IPS-18a (cell line): Measurements from ENCODE around the gene SLC2A10.
A peak's percentile ranks its signal among the peaks of the same experiment; 100 is the strongest.

Experiments
- H3K27ac ChIP-seq: one replicate; pipeline ENCODE4 v1.5.1; 2013; ENCODE audit warnings: low read length
- H3K27me3 ChIP-seq: one replicate; pipeline ENCODE4 v1.6.1; 2013; ENCODE audit warnings: mild to moderate bottlenecking, low read length; ENCODE audit not compliant: control insufficient read depth, insufficient read depth
- H3K36me3 ChIP-seq: one replicate; pipeline ENCODE4 v1.6.1; 2013; ENCODE audit warnings: low read depth, low read length; ENCODE audit not compliant: control insufficient read depth
- H3K4me1 ChIP-seq: one replicate; pipeline ENCODE4 v1.6.1; 2013; ENCODE audit warnings: low read depth, low read length; ENCODE audit not compliant: control insufficient read depth
- H3K4me3 ChIP-seq: one replicate; pipeline ENCODE4 v1.5.1; 2013; ENCODE audit warnings: low read length
- H3K9ac ChIP-seq: one replicate; pipeline ENCODE4 v1.6.1; 2013; ENCODE audit warnings: mild to moderate bottlenecking, low read length, moderate library complexity
- H3K9me3 ChIP-seq: one replicate; pipeline ENCODE4 v1.6.1; 2013; ENCODE audit warnings: low read depth, low read length; ENCODE audit not compliant: control insufficient read depth

SLC2A10 gene

DNA sequence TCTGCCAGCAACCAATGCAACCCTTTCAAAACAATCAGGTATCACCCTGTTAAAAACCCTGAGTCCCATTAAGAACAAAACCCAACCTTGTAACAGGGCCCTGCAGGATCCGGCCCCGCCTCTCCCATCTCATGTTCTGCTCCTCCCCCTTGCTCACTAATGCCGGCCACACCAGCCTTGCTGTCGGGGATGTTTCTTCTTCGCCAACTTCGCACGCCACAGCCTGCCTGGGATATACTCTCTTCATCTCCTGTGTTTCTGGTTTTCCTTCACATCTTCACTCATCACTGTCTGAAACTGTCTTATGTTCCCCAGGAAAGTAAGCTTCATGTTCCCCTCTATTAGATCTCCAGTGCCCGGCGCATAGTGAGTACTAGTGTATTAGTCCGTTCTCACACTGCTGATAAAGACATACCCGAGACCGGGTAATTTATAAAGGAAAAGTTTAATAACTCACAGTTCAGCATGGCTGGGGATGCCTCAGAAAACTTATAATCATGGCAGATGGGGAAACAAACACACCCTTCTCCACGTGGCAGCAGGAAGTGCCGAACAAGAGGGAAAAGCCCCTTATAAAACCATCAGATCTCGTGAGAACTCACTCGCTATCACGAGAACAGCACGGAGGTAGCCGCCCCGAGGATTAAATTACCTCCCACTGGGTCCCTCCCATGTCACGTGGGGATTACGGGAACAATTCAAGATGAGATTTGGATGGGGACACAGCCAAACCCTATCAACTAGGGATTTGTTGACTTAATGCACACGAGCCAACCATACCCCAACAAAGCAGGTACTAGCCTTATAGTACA lies 25.3 kb upstream of the SLC2A10 start:
- H3K27ac ChIP-seq, result peak overlapping the region; percentile 62
- H3K4me1 ChIP-seq, result peaks cover 27% of the 10 kb centered on the region
- H3K9ac ChIP-seq, result peak overlapping the region; percentile 78
- peaks cover 22% of the 10 kb centered on the region for H3K36me3 ChIP-seq
- no peaks in the 10 kb centered on the region for H3K27me3 ChIP-seq
- no peaks in the 10 kb centered on the region for H3K9me3 ChIP-seq
- H3K4me3 ChIP-seq, result peak overlapping the region; percentile 71

DNA sequence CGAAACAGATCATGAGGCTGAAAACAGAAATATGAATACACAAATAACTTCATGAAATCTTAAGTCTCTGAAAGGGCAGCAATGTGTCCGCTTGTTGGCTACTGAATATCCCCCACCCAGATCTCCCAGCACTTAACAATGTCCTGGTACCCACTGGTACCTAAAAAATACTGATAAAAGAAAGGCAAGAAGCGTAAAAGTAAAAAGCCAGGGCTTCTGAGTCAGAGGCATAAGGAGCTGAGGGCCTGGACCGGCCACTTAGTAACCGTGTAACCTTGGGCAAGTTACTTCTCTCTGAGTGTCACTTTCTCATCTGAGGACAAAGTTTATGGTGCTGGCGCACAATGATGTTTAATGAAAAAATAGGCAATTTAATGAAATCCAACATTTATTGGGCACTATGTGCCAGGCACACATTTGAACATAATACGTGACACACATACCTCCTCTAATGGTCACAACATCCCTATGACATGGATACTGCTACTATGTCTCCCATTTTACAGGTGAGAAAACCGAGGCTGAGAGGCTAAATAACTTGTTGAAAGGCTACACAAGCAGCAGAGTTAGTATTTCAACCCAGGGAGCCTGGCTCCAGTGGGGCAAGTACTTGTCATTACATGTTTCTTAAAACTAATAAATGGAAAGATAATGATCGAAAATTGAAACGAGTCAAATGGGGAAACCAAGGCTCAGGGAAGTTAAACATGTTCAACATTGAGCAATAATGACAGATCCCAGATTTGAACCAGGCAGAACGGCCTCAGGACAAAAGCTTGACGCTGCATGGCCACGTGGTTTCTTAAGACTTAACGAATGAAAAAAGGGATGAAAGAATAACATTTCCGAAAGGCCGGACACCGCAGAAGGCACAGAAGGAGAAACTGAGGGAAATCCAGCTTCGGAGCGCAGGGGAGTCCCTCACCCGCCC lies 21.0 kb upstream of the SLC2A10 start:
- peaks cover 11% of the 10 kb centered on the region for H3K4me1 ChIP-seq
- H3K27me3 ChIP-seq, result no peaks in the 10 kb centered on the region
- H3K4me3 ChIP-seq, result peak overlapping the region; percentile 86
- peak overlapping the region; percentile 91 for H3K9ac ChIP-seq
- H3K36me3 ChIP-seq, result peaks cover 13% of the 10 kb centered on the region
- peak overlapping the region; percentile 26 for H3K27ac ChIP-seq
- H3K9me3 ChIP-seq, result no peaks in the 10 kb centered on the region

DNA sequence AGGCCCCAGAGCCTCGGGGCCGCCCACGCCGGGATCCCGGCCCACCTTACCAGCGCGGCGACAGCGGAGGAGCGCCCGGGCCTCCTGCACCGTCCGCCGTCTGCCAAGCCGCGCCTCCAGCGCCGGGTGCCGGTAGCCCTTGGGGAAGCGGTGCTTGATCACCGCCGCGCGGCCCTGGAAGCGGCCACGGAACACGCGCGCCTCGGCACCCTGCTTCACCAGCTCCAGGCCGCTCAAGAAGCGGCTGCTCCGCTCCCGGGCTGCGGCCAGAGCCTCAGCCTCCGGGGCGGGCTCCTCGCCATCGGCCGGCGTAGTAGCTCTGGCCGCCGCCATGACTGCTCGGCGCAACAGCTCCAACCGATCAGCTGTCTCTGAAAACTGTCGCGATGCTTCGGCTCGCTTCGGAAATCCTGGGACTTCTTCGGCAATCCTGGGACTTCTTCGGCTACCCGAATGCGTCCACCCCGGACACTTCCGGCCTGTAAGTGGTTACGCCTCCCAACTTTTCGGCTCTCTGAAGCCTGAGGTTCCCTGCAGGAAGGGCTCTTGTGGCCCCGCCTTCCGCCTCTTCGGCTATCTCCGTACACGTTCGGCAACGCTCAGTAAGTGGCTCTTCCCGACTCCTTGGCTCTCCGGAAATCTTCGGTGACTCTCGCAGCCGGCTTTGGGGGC lies 20.2 kb upstream of the SLC2A10 start, which contains the start of gene TP53RK:
Gene TP53RK (minus strand): TSS at position 363 of the 672 bp plus-strand sequence. CDS start 30 bp downstream, at position 333.
- H3K36me3 ChIP-seq, result peaks cover 13% of the 10 kb centered on the region
- no peaks in the 10 kb centered on the region for H3K9me3 ChIP-seq
- peak within 1 kb of the TSS; percentile 91 for H3K9ac ChIP-seq
- H3K4me3 ChIP-seq, result peak within 1 kb of the TSS; percentile 86
- H3K4me1 ChIP-seq, result peaks cover 8% of the 10 kb centered on the region
- H3K27me3 ChIP-seq, result no peaks in the 10 kb centered on the region
- H3K27ac ChIP-seq, result peak within 1 kb of the TSS; percentile 26

DNA sequence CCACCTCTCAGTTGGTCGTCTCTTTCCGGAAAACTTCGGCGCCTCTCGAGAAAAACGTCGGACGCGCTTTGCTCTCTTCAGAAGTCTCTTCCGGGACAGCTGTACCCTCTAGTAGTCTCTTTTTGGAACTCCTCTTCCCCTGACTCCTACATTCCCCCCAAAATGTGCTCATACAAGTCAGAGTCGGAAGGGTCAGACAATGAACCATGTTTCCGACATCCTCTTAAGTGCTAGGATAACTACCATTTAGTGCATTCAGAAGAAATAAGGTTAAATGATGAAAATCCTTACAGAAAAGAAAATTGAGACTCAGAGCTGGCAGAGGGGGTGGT lies 19.7 kb upstream of the SLC2A10 start:
- no peaks in the 10 kb centered on the region for H3K9me3 ChIP-seq
- H3K36me3 ChIP-seq, result peaks cover 13% of the 10 kb centered on the region
- peak overlapping the region; percentile 55 for H3K9ac ChIP-seq
- no peaks in the 10 kb centered on the region for H3K27me3 ChIP-seq
- H3K4me3 ChIP-seq, result peak overlapping the region; percentile 61
- peaks cover 8% of the 10 kb centered on the region for H3K4me1 ChIP-seq
- no peak overlapping the region for H3K27ac ChIP-seq

DNA sequence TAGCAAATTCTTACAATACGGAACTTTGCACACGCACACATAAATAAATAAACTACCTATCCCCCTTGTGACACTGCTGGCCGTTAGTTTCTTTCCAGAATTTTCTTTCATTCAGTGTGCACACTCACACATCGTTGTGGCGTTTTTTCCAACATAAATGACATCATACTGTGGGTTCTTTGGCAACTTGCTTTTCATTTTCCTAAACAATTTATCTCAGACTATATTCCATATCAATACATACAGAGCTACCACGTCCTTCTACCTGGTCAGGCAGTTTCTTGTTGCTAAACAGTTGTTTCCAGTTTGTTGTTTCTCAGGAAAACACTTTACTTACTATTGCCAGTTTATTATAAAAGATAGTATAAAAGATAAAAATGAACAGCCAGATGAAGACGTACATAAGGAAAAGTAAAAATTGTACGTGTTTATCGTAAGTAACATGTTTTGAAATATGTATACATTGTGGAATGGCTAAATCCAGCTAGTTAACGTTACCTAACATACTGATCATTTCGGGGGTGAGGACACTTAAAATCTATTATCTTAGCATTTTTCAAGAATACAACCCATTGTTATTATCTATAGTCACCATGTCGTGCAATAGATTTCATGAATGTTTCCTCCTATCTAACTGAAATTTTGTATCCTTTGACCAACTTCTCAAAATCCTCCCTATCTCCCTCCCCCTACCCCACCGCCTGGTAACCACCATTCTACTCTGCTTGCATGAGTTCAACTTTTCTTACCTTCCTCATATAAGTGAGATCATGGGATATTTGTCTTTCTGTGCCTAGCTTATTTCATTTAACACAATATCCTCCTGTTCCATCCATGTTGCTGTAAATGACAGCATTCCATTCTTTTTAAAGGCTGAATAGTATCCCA lies 19.0 kb upstream of the SLC2A10 start:
- Histone ChIP-seq H3K9me3 (no peaks in the 10 kb centered on the region), H3K27ac (no peak overlapping the region), H3K4me3 (peak overlapping the region; percentile 61), H3K9ac (peak overlapping the region; percentile 55), H3K36me3 (peaks cover 13% of the 10 kb centered on the region), H3K4me1 (peaks cover 8% of the 10 kb centered on the region), H3K27me3 (no peaks in the 10 kb centered on the region)

DNA sequence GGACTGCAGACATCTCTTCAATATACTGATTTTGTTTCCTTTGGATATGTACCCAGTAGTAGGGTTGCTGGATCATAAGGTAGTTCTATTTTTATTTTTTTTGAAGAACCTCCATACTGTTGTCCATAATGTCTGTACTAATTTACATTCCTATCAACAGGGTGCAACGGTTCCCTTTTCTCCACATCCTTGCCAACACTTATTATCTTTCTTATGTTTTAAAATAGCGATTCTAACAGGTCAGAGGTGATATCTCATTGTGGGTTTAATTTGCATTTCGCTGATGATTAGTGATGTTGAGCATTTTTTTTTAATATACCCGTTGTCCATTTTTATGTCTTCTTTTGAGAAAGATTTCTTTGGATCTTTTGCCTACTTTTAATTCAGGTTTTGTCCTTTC lies 18.3 kb upstream of the SLC2A10 start:
- H3K36me3 ChIP-seq, result peaks cover 8% of the 10 kb centered on the region
- H3K4me1 ChIP-seq, result peaks cover 8% of the 10 kb centered on the region
- no peak overlapping the region for H3K4me3 ChIP-seq
- H3K27ac ChIP-seq, result no peak overlapping the region
- H3K9me3 ChIP-seq, result no peaks in the 10 kb centered on the region
- no peaks in the 10 kb centered on the region for H3K27me3 ChIP-seq
- H3K9ac ChIP-seq, result no peak overlapping the region

DNA sequence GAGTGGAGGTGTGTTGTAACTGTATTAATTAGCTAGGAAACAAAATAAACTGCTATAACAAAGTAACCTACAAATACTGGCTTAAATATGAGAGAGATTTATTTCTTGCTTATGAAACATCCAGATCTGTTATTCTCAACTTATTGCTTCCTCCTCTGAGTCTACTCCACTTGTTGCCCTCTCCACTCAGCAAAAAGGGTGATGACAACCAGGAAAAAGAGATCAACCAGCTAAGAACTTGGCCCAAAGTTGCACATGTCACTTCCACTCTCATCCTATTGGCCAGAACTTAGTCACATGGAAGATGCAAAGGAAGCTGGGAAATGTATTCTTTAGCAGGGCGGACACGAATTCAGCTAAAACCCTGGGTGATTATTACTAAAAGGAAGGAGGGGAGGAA lies 15.0 kb upstream of the SLC2A10 start:
- no peaks in the 10 kb centered on the region for H3K9me3 ChIP-seq
- H3K27me3 ChIP-seq, result no peaks in the 10 kb centered on the region
- no peak overlapping the region for H3K4me3 ChIP-seq
- no peak overlapping the region for H3K27ac ChIP-seq
- no peak overlapping the region for H3K9ac ChIP-seq
- peaks cover 3% of the 10 kb centered on the region for H3K4me1 ChIP-seq
- no peaks in the 10 kb centered on the region for H3K36me3 ChIP-seq

DNA sequence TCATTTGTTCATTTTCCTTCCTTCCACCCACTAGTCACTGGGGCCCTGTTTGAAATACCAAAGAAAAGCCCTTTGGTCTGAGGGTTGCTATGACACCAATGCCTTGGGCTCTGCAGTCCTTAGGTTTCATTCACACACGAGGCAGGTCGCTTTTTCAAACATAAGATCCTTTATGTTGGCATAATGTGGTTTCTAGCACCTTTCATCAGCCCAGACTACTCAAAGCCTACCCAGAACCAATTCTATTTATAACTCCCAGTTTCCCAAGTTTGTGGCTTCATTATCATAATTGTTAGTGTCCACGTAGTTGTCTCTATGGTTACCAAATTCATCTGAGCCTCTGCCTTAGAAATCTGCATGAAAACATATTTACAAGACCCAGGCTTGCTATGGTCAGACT lies 13.6 kb upstream of the SLC2A10 start:
- Histone ChIP-seq H3K9ac (no peak overlapping the region), H3K27me3 (no peaks in the 10 kb centered on the region), H3K4me3 (no peak overlapping the region), H3K9me3 (no peaks in the 10 kb centered on the region), H3K27ac (no peak overlapping the region), H3K36me3 (no peaks in the 10 kb centered on the region), H3K4me1 (no peaks in the 10 kb centered on the region)

DNA sequence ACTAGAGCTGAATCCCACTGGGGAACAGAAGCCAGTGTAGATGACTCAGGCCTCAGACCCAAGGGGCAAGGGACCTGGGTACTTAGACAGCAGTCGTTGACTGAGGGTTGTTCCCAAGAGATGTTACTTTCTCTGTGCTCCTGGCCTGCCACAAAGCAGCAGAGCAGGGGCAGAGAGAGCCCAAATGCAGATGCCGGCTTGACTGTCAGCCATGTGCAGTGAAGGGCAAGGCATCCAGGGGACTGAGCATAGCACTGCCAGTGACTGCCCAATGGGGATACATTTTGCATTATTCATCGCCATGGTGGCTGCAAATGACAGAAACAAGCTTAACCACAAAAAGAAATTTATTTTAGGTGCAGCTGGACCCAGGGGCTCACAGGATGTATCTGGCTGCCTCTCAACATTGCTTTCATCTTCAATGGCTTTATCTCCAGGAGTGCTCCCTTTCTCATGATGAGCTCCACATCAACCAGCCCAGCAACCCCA lies 12.6 kb upstream of the SLC2A10 start:
- Histone ChIP-seq H3K36me3 (no peaks in the 10 kb centered on the region), H3K4me3 (no peak overlapping the region), H3K9me3 (no peaks in the 10 kb centered on the region), H3K4me1 (no peaks in the 10 kb centered on the region), H3K27ac (no peak overlapping the region), H3K9ac (no peak overlapping the region), H3K27me3 (no peaks in the 10 kb centered on the region)

DNA sequence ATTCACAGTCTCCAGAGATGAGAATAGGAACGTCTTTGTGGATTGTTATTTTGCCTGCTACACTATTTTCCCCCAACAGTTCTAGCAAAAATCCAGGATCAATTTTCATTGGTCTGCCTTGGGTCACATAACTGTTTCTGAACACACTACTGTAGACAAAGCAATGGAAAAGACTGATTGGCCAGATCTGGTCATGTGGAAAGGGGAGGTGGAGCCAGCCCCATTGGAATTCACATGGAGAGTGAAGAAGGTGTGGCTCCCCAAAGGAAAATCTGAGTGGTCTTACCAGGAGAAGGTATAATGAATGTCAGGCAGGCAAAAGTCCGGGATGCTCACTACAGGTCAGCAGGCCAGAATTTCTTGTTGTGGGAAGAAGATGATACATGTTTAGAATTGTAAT lies 10.7 kb upstream of the SLC2A10 start:
- Histone ChIP-seq H3K4me3 (no peak overlapping the region), H3K27ac (no peak overlapping the region), H3K36me3 (no peaks in the 10 kb centered on the region), H3K9ac (no peak overlapping the region), H3K9me3 (no peaks in the 10 kb centered on the region), H3K4me1 (peaks cover 7% of the 10 kb centered on the region), H3K27me3 (no peaks in the 10 kb centered on the region)
